GM19238 (cell line): ENCODE data around the gene VSIG10L2.

ENCODE experiments used
- DNase-seq: peaks from one replicate; pipeline ENCODE4 v3.0.0; 2011; ENCODE audit warnings: low spot score; ENCODE audit not compliant: insufficient read length

VSIG10L2 gene

DNA sequence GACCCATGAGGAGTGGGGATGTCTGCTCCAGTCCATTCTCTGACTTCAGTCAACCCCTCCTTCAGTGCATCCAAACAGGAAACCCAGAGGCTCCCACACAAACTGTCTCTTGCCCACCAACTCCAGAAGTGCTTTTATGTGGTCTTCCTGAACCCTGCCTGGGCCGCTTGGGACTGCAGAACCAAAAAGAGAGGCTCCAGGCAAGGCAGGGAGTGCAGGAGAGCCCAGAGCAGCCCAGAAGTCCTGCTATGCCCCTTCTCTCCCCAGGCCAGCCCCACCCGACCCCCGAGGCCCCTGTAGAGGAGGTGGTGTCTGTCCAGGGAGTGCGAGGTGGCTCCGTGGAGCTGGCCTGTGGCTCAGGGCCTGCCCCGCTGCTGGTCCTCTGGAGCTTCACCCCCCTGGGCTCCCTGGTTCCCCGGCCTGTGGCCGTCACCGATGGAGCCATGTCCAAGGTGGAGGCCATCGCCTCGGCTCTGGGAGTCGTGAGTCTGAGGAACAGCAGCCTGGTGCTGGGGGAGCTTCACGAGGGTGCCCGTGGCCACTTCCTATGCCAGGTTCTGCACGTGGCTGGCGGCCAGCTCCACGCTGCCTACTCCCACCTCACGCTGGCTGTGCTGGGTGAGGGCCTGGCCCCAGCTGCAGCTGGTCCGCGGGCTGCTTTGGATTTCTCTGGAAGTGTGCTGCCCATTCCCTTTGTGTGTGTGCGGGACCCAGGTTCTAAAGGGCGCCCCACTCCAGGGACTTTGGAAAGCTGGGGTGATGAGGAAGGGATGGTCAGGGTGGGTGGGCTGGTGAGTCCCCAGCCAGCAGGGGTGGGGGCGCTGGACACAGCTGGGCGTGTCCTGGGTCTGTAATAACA lies 1.8 kb downstream of the VSIG10L2 start:
- DNase-seq = no peak

DNA sequence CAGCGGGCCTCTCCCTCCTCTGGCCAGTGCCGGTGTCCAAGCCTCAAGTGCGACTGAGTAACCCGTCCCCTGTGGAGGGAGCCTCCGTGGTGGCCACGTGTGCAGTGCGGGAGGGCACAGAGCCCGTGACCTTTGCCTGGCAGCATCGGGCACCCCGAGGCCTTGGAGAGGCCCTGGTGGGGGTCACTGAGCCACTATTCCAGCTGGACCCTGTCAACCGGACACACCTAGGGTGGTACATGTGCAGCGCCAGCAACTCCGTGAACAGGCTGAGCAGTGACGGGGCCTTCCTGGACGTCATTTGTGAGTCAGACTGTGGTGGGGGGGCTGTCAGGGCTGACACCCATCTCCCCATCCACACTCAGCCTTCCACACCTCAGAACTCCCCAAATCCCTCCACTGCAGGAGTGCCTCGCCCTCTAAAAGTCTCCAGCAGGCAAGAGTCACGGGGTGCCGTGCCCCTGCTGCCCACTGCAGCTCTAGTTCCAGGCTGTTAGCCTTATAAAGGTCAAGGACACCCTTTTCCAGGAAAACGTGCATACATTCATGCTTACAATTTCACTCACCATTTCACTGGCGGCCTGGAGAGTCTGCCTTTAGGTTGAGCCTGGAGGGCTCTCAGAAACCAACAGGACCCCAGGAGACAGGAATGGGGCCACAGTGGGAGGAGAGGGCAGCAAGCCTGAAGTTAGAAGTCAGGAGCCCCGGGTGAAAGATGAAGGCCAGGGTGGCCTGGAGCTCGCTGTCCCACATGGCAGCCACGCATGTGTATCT lies 2.6 kb downstream of the VSIG10L2 start:
- DNase-seq = no peak

DNA sequence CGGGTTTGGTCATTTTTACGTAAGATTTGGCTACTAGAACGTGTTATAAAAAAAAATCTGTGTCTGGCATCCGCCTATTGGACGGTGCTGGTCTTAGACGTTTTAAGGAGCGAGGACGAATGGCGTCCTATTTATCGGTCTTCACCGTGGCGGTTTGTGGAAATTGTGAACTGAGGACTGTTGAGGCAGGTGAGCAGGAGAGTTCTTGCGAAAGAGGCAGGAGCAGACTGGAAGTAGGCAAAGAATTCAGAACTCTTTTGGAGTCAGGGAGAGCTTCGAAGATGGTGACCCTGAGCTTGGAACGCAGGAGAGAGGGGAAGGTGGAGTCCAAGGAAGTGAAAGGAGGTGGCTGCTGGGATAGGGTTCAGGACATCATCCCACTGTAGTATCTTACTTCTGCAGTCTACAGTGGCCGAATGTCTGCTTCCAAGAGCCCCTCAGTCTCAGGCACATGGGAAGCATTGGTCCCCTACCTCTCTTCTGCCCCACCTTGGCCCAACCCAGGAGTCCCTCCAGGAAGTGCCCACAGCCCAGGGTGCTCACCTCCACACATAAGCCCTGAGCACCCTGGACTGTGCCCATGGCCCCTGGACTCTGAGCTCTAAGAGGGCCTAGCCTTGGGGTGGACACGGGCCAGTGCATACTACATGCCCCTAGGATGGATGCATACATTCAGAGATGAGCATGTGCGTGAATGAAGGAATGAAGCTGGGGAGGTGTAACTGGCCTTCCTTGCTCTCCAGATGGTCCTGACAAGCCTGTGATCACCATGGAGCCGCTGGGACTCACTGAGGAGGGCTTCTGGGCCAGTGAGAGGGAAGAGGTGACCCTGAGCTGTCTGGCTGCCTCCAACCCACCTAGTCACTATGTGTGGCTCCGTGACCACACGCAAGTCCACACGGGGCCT lies 3.7 kb downstream of the VSIG10L2 start:
- no peak for DNase-seq

DNA sequence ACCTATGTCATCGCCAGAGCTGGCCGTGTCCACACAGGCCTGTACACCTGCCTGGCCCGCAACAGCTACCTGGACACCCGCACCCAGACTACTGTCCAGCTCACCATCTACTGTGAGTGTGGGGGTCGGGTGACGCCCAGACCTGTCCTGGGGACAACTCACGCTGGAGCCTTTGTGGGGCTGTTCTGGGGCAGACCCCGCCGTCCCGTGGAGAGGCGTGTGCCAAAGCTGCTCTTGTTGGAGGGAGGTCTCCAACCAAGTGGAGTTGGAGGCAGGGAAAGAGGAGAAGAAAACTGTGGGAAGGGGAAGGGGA lies 4.3 kb downstream of the VSIG10L2 start:
- DNase-seq = no peak

DNA sequence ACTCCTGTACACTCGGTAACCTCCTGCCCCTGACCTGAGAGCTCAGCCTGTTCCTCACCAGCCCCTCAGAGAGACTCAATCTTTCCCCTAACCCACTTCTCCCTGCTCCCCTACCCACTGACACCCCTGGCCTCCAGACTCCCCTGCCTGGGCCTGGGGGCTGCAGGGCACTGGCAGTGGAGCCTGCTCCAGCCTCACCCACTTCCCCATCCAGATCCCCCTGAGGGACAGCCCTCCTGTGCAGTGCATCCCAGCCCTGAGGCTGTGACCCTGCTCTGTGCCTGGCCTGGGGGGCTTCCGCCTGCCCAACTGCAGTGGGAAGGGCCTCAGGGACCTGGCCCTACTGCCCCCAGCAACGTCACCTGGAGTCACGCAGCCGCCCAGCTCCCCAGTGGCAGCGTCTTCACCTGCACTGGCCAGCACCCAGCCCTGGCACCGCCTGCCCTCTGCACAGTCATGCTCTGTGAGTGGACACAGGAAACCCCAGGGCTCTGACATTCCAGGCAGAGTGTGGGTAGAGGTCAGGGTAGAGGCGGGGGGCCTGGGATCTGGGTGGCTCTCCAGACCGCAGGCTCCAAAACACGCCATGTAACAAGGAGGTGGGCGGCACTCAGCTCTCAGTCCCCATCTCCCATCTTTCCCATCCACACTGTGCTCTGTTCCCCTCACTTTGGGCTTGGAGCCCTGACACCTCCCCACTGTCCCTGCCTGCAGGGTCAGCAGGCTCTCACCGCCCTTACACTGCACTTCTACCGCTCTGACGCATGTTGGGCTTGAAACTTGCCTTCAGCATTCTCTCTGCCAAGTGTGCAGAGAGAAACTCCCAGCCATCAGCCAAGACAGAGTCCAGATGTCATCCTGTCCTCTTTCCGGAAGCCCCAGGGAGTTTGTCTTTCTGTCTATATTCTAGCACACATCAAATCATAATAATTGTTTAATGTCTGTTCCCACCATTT lies 5.1 kb downstream of the VSIG10L2 start:
- DNase-seq = no peak

DNA sequence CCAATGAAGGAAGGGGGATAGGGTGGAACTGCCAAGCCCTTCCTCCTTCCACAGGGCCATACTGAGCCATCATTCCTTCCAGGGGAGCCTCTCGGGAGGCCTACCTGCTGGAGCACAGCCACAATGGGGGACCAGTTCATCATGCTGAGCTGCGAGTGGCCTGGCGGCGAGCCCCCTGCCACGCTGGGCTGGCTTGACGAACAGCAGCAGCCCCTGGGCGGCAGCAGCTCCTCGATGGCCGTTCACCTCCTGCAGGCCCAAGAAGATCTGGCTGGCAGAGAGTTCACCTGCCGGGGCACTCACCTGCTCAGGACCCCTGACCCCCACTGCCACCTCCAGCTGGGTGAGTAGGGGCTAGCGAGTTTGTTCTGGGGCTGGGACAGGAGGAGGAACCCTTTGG lies 5.9 kb downstream of the VSIG10L2 start:
- no peak for DNase-seq

DNA sequence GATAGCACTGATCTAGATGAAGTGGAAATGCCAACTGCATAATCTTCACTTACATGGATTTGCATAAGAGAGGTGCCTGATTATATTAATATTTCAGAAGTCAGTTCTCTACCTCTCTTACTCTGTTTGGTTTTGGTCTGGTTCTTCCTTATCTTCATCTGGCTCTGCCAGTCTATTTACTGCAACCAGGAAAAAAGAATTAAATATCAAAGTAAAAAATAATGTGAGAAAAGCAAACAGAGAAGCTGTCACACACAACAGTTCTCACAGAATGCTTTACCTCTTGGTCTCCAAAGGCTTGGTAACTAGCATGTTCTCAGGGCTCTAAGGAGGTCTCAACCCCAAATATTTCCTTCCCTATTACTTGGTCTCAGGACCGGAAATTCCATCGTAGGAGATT lies 6.7 kb downstream of the VSIG10L2 start:
- no peak for DNase-seq

DNA sequence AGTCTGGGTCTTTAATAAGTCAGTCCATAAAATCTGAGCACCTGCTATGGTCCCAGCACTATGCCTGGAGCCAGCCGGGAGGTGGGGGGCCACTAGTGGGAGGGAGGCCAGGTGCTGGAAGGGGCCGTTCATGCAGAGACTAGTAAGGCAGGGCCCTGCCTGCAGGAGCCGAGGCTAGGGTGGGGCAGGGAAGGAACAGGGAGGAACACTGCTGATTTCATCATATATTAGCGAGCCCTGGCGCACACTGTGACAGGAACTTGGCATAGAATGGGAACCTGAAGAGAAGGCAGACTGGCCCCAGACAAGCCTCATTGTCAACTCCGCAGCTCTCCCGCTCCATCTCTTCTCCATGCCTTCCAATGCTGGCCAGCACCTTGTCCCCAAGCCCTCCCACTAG lies 7.1 kb downstream of the VSIG10L2 start:
- no peak for DNase-seq

DNA sequence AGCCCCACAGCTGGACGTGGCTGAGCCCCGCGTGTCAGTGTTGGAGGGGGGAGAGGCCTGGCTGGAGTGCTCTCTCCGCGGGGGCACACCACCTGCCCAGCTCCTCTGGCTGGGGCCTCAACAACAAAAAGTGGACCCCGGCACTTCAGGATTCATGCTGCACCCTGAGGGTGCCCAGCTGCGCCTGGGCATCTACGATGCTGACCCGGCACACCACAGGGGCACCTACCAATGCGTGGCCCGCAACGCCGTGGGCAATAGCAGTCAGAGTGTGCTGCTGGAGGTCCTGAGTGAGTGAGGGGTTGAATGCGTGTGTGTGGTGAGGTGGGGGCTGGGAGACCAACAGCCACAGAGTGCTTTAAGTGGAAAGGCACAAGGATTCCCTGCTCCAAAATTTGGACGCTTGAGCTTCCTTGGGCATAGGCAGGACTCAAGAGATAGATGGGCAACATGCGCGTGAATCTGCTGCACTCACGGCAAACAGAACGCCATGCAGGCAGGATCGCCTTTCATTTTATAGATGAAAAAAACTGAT lies 7.6 kb downstream of the VSIG10L2 start:
- no peak for DNase-seq

DNA sequence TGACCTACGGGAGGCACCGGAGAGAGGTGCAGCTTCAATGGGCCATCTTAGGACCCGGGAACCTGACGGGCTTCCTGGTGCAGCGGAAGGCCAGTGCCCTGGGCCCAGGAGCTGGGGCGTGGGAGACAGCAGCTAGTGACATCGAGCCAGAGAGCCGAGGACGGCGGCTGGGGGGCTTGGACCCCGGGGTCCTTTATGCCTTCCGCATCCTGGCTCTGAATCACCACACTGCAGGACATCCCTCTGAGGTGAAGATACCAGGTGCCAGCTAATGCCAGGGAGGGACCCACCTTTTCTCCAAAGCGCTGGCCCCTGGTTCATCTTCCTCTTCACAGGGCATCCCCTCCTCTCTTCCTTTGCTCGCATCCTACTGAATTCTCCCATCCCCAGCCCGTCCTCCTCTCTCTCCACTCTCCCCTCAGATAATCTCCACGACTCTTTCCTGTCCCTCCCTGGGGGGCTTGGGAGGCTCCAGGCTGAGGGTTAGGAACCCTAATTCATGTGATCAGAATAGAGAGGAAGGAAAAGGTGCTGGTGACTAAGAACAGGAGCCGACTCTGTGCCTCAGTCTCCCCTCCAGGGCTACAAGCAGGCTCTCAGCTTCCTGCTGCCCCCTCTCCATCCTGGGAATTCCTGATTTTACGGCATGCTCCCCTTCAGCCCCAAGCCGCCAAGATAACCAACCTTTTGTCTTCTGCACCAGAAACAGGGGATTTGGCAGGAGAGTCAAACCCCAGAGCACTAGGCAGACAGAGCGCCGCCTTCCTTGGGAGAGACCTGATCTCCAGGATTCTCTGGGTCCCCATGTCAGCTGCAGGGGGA lies 8.5 kb downstream of the VSIG10L2 start:
- no peak for DNase-seq

DNA sequence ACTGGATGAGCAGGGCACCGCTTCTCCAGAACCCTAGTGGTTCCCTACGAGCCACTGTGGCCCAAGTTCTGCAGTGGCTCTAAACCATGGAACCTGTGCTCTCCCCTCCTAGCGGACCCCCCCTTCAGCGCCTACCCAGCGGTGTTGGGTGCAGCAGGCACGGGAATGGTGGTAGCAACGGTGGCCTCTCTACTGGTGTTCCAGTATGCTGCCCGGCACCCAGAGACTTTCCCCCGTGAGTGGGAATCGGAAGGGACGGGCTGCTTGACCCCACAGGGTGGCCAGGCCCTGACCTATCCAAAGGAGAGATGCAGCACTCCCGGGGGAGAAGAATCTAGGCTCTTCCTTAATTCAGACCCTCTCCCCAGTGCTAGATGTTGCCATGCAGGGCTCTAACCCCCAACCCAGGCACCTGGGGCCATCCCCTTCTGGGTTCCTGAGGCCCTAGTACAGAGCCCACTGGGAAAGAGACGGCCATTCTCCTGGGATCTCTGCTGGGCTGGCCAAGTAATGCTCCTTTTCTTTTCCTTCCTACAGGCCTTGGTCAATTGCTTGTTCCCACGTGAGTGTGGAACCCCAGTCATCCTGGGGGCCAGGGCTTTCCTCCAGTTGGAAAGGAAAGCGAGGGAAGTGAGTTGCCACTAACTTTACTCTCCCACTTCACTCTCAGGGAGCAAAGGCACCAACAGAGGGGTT lies 9.2 kb downstream of the VSIG10L2 start:
- DNase-seq = no peak

DNA sequence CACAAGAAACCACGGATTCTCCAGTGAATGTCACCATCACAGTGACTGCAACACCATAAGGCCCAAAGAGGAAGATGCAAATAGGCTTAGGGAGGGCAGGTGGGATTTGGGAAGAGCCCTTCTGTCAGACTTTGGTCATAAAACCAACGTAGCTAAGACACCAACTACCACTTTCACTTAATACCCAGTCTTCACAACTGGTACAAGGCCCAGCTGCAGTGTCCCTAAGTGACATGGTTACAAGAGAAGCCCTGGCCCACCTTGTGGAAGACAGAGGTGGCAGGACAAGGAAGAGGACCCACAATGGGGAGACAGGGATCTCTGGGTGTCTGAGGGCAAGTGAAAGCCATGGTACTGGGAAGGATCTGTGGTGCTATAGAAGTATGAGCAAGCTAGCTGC lies 10.0 kb downstream of the VSIG10L2 start:
- no peak for DNase-seq

DNA sequence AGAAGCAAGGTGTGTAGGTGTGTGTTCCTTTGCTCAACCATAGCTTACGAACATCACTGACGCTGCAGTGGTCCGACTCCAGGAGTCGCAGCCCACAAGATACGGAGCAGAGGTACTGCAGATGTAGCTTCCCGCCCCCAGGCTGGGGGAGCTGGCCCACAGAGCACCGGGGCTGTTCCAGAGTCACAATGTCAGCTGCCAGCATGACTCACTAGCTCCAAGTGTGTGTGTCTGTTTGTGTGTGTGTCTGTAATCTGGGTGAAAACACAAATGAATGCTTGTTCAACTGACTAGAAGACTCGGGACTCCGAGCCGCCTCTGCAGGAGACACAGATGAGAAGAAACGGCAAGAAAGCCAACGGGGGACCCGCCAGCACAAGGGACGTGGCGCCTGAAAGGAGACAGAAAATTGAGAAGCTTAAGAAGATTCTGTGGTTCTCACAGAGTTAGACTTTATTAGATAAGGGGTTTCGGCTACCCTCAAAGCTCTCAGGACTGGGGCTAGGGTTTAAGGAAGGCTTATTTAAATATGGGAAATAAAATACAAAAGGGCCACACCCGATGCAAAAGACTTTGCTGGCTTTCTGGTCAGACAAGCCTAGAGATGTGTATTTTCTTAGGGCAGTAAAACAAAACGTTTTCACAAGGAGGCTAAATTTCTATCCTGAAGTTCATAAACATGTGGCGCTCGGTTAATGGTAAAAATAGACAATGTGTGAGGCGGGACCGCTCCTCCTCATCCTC lies 10.7 kb downstream of the VSIG10L2 start:
- no peak for DNase-seq

DNA sequence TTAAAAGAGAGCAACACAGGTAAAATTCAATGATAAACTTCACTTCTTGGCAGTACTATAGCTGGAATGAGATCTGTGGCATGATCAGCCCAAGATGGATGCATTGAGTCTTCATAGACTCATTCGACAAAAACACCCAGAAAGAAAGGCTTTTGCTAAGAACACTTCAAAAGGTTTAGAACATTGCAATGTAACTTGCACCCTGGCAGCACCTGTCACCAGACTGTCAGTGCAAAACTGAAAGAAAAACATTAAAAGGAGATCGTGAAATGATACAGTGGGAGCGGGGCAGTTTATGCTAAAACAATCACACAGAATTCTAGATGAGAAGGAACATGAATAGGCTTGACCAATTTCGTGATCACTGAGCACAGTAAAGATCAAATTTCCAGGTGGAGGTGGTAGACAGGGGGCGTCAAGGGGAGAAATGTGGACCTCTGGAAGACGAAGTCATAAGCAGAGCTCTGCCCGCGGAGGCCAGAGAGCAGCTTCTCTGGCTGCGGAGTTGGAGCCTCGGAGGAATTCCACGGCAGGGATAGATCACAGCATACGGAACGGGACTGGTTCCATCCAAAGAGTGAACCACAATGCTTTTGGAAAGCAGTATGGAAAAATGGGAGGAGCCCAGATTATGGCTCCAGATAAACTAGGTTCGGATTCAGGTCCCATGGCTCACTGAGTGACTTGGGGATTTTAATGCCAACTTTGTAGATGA lies 11.9 kb downstream of the VSIG10L2 start:
- no peak for DNase-seq

DNA sequence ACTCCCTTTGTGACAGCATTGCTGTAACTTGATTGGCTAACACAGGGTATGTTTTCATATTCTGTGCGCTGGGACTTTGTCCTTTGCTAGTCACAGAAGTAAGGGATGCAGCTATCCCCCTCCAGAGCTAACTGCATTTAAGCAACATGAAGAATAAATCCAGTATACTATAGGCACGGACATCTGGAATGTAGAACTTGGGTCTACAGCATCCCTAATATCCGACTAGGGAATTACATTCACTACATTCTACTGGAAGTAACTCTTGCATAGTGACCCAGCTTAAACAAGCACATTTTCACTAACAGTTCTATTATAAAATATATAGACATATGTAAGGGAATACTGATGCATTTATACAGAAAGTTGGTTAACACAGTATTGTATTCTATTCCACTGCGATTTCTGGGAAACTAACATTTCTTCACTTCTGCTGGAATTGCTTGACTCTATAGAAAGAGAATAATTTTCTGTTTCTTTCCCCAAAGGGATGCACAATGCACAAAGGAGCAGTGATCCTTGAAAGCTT lies 13.1 kb downstream of the VSIG10L2 start:
- no peak for DNase-seq

DNA sequence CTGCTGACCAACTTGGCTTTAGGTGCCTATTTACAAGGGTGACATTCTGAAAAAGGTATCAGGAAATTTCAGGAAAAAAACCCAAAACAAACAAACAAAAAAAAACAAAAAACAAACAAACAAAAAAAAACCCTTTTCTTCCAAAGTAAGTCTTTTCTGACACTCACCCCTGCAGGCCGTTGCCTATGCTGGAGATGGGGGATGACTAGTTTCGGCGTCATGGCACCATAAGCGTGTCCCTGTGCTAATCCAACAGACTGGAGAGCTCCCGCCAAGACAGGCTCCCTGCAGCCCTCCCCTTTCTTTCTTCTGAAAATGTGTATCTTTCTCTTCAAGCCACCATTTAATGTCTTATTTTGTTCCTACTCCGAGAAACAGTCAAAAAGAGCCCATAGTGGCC lies 13.7 kb downstream of the VSIG10L2 start:
- no peak for DNase-seq

DNA sequence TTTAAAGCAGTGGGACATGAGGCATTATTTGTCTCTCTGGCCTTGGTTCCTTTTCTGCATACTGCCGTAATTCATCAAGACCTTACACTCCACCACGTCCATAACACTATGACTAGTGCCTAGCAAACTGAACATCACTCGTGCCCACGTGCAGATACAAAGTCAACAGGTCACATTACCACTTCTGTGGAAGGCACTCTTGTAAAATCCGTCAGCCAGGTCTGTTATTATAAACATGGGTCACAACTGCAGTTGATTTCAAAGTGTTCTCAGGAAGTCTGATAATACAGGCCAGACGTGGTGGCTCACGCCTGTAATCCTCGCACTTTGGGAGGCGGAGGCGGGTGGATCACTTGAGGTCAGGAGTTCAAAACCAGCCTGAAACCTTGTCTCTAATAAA lies 14.1 kb downstream of the VSIG10L2 start:
- no peak for DNase-seq
